ENCODE measurements around the gene KATNAL2.
A peak's percentile ranks its signal among the peaks of the same experiment; 100 is the strongest.

The KATNAL2 gene

GRCh38 chr18:47040982-47041381, 123.6 kb downstream of the KATNAL2 start:
- DNase-seq (ENCODE audit: extremely low read depth, insufficient read length): no peak
- H3K36me3 ChIP-seq (ENCODE audit: control insufficient read depth, insufficient read depth, low read length): no peaks in the 10 kb centered on the region
- no peaks in the 10 kb centered on the region for H3K27me3 ChIP-seq (replicated peaks; ENCODE audit: control insufficient read depth, insufficient read depth, low read length)
- no peak for TF ChIP-seq CTCF (IDR thresholded peaks at IDR 0.05; ENCODE audit: insufficient read depth, low read length, poor library complexity, severe bottlenecking)
- no peak overlapping the region for H3K4me3 ChIP-seq (replicated peaks; ENCODE audit: low read depth, low read length)

GRCh38 chr18:47050468-47050867, 133.1 kb downstream of the KATNAL2 start:
- TF ChIP-seq CTCF (IDR thresholded peaks at IDR 0.05; ENCODE audit: insufficient read depth, low read length, poor library complexity, severe bottlenecking): peak; percentile 74
- Histone ChIP-seq H3K4me3 (replicated peaks; ENCODE audit: low read depth, low read length) (no peak overlapping the region), H3K27me3 (replicated peaks; ENCODE audit: control insufficient read depth, insufficient read depth, low read length) (no peaks in the 10 kb centered on the region), H3K36me3 (ENCODE audit: control insufficient read depth, insufficient read depth, low read length) (no peaks in the 10 kb centered on the region)
- peak; percentile 26 for DNase-seq (ENCODE audit: extremely low read depth, insufficient read length)

- H3K36me3 ChIP-seq (ENCODE audit: control insufficient read depth, insufficient read depth, low read length): no peaks in the 10 kb centered on the region; the same call in 1 of the 2 replicates
Measured at GRCh38 chr18:47054369-47054768, 137.0 kb downstream of the KATNAL2 start.

GRCh38 chr18:47062471-47062870, 145.1 kb downstream of the KATNAL2 start:
- Histone ChIP-seq H3K36me3 (ENCODE audit: control insufficient read depth, insufficient read depth, low read length) (no peaks in the 10 kb centered on the region; the same call in 1 of the 2 replicates), H3K27me3 (replicated peaks; ENCODE audit: control insufficient read depth, insufficient read depth, low read length) (no peaks in the 10 kb centered on the region), H3K4me3 (replicated peaks; ENCODE audit: low read depth, low read length) (no peak overlapping the region)
- no peak for DNase-seq (ENCODE audit: extremely low read depth, insufficient read length)
- no peak for TF ChIP-seq CTCF (IDR thresholded peaks at IDR 0.05; ENCODE audit: insufficient read depth, low read length, poor library complexity, severe bottlenecking)

More at GRCh38 chr18:47054369-47054768, 137.0 kb downstream of the KATNAL2 start:
- Histone ChIP-seq H3K4me3 (replicated peaks; ENCODE audit: low read depth, low read length) (no peak overlapping the region), H3K27me3 (replicated peaks; ENCODE audit: control insufficient read depth, insufficient read depth, low read length) (no peaks in the 10 kb centered on the region)
- DNase-seq (ENCODE audit: extremely low read depth, insufficient read length): no peak
- no peak for TF ChIP-seq CTCF (IDR thresholded peaks at IDR 0.05; ENCODE audit: insufficient read depth, low read length, poor library complexity, severe bottlenecking)

GRCh38 chr18:47063096-47063495, 145.7 kb downstream of the KATNAL2 start:
- no peaks in the 10 kb centered on the region; the same call in 1 of the 2 replicates for H3K36me3 ChIP-seq (ENCODE audit: control insufficient read depth, insufficient read depth, low read length)
- TF ChIP-seq CTCF (IDR thresholded peaks at IDR 0.05; ENCODE audit: insufficient read depth, low read length, poor library complexity, severe bottlenecking): no peak
- H3K27me3 ChIP-seq (replicated peaks; ENCODE audit: control insufficient read depth, insufficient read depth, low read length): no peaks in the 10 kb centered on the region
- DNase-seq (ENCODE audit: extremely low read depth, insufficient read length): no peak
- no peak overlapping the region for H3K4me3 ChIP-seq (replicated peaks; ENCODE audit: low read depth, low read length)

- H3K4me3 ChIP-seq (replicated peaks; ENCODE audit: low read depth, low read length): no peak overlapping the region
- no peak for DNase-seq (ENCODE audit: extremely low read depth, insufficient read length)
- no peaks in the 10 kb centered on the region for H3K27me3 ChIP-seq (replicated peaks; ENCODE audit: control insufficient read depth, insufficient read depth, low read length)
- no peaks in the 10 kb centered on the region for H3K36me3 ChIP-seq (ENCODE audit: control insufficient read depth, insufficient read depth, low read length)
- TF ChIP-seq CTCF (IDR thresholded peaks at IDR 0.05; ENCODE audit: insufficient read depth, low read length, poor library complexity, severe bottlenecking): no peak
Measured at GRCh38 chr18:47067648-47068047, 150.2 kb downstream of the KATNAL2 start.
